Upper lobe of right lung (tissue), 1 donor: ENCODE data around the gene ADSL. TPM values are rescaled to one million over a fixed set of nuclear protein-coding genes. Genes with fewer than 3 reads are reported as not detected.
A peak's percentile ranks its signal among the peaks of the same experiment; 100 is the strongest.

Experiments used
- ATAC-seq: fragments of 200-7000 bp; cut with Tn5 transposase; one replicate; pipeline ENCODE4 v1.9.1; 2020; ENCODE audit warnings: mild to moderate bottlenecking, moderate library complexity
- DNase-seq: peaks from one replicate; pipeline ENCODE4 v3.0.0-alpha.2; 2020
- H3K27ac ChIP-seq: fragments of 200-600 bp; one replicate; pipeline ENCODE4 v1.8.0; 2022
- H3K27me3 ChIP-seq: fragments of 200-600 bp; one replicate; pipeline ENCODE4 v1.8.0; 2022; ENCODE audit warnings: mild to moderate bottlenecking
- H3K36me3 ChIP-seq: fragments of 200-600 bp; one replicate; pipeline ENCODE4 v1.8.0; 2022
- H3K4me1 ChIP-seq: fragments of 200-600 bp; one replicate; pipeline ENCODE4 v1.8.0; 2022
- H3K4me3 ChIP-seq: fragments of 200-600 bp; one replicate; pipeline ENCODE4 v1.8.0; 2022; ENCODE audit warnings: mild to moderate bottlenecking
- H3K9me3 ChIP-seq: fragments of 200-600 bp; one replicate; pipeline ENCODE4 v1.8.0; 2022
- intact Hi-C: fragments of 100-400 bp; cut with DNase I; formaldehyde crosslinking; loops from one replicate; pipeline ENCODE4 v1.11.0; 2022
- total RNA-seq: library from RNA; stranded (reverse); fragmentation: NEBNext Ultra II Directional; extraction: Animal tissue kit (Norgen Biotek cat#: 25700); gene quantifications from one replicate; pipeline ENCODE4 v1.2.1, GENCODE V29; 2021
- TF ChIP-seq, protein P1 (sequence below): fragments of 200-600 bp; IDR thresholded peaks from one replicate; pipeline ENCODE4 v1.8.0; 2022; ENCODE audit warnings: antibody characterized with exemption
- donor health status: DM: no; HTN: yes; CAD: no; lungs with severe emphysema.

Gene ADSL
- total RNA-seq, 1 donor from 2014 or later: 38.7 TPM

DNA sequence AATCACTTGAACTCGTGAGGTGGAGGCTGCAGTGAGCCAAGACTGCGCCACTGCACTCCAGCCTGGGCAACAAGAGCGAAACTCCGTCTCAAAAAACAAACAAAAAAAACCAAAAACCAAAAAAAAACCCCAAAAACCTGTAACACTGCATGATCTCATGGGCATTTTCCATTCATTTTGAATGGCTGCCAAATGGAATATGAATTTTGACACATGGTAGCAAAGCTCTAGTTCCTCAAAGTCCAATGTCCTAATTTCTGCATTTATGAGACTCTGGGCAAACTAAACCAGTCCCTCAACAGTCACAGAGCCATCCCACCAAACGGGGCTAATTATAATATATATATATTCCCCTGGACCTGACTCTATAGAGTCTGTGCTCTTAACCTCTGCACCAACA lies 85.9 kb downstream of the ADSL start:
- Histone ChIP-seq H3K4me1 (peaks cover 15% of the 10 kb centered on the region), H3K9me3 (no peaks in the 10 kb centered on the region), H3K27me3 (no peaks in the 10 kb centered on the region), H3K4me3 (no peak overlapping the region), H3K36me3 (peaks cover 54% of the 10 kb centered on the region), H3K27ac (no peak overlapping the region)
- ATAC-seq (no peak), DNase-seq (no peak)
- intact Hi-C loops: no loop called here
- TF ChIP-seq, protein P1, sequence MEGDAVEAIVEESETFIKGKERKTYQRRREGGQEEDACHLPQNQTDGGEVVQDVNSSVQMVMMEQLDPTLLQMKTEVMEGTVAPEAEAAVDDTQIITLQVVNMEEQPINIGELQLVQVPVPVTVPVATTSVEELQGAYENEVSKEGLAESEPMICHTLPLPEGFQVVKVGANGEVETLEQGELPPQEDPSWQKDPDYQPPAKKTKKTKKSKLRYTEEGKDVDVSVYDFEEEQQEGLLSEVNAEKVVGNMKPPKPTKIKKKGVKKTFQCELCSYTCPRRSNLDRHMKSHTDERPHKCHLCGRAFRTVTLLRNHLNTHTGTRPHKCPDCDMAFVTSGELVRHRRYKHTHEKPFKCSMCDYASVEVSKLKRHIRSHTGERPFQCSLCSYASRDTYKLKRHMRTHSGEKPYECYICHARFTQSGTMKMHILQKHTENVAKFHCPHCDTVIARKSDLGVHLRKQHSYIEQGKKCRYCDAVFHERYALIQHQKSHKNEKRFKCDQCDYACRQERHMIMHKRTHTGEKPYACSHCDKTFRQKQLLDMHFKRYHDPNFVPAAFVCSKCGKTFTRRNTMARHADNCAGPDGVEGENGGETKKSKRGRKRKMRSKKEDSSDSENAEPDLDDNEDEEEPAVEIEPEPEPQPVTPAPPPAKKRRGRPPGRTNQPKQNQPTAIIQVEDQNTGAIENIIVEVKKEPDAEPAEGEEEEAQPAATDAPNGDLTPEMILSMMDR: no peak

DNA sequence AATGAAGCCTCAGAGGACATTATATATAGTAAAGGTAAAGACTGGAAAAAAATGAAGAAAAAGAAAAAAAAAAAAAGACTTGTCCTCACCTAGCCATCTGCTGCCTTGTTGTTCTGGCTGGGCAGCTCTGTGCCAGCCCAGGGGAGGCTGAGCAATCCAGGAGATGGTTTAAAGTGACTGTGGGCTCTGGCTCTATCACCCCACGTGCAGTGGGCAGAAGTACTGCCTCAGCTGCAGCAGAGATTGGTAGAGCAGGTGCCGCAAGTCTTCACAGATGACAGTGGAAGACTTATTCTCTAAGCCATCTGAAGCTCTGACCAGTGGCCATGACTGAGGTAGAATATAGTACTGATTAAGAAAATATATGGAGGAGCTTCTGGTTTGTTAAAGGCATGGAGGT lies 86.3 kb downstream of the ADSL start:
- DNase-seq: no peak
- Histone ChIP-seq H3K4me3 (no peak overlapping the region), H3K27ac (no peak overlapping the region), H3K27me3 (no peaks in the 10 kb centered on the region), H3K4me1 (peaks cover 19% of the 10 kb centered on the region), H3K9me3 (no peaks in the 10 kb centered on the region), H3K36me3 (peaks cover 51% of the 10 kb centered on the region)
- TF ChIP-seq, protein P1: no peak
- no peak for ATAC-seq
- intact Hi-C loops: no loop called here

DNA sequence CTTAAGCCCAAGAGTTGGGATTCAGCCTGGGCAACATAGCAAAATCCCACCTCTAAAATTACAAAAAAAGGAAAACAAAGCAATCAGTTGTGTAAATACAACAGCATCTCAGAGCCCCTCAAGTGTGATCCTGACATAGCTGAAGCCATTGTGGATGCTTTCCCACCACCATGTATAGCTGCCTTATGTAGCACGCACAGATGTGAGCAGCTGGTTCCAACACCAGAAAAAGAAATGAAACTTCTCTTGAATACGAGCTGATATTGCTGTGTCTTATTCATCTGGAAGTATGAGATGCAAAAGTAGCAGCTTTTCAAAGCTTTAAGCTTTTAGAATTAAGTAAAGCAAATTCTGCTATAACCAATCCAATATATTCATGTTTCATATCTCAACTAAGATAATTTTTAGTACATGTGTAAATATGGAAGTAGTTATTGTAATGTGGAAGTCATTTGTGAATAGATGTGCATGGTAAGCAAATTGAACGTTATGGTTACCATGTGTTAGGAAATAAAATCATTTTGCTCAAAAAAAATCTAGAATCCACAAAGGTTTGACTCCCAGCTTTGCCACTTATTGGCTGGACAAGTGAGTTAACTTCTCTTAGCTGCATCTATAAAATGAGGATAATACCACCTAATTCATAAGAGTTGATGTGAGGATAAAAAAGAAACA lies 87.3 kb downstream of the ADSL start:
- H3K36me3 ChIP-seq: peaks cover 43% of the 10 kb centered on the region

DNA sequence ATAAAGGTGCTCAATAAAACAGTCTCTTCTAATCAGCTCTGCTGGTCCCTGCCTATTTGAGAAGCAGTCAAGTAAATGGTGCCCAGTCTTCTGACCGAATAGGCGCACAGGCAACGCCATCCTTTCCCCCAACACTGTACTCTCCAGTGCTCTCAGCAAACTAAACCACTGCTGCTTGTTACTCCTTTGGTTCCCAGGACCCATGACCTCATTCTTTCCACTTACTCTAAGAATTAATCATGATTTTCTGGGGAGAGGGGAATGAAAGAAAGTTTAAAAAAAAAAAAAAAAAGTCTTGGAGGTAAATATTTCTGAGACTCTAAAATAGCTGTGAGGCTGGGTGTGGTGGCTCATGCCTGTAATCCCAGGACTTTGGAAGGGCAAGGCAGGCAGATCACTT lies 87.8 kb downstream of the ADSL start:
- Histone ChIP-seq H3K4me1 (peaks cover 21% of the 10 kb centered on the region), H3K27ac (no peak overlapping the region), H3K9me3 (no peaks in the 10 kb centered on the region), H3K4me3 (no peak overlapping the region), H3K36me3 (peaks cover 38% of the 10 kb centered on the region), H3K27me3 (no peaks in the 10 kb centered on the region)
- TF ChIP-seq, protein P1: no peak
- intact Hi-C loops: no loop called here
- DNase-seq: no peak
- no peak for ATAC-seq

More for the DNA sequence above, 87.3 kb downstream of the ADSL start:
- TF ChIP-seq, protein P1: no peak
- Histone ChIP-seq H3K27me3 (no peaks in the 10 kb centered on the region), H3K27ac (no peak overlapping the region), H3K4me3 (no peak overlapping the region), H3K4me1 (peaks cover 21% of the 10 kb centered on the region), H3K9me3 (no peaks in the 10 kb centered on the region)
- DNase-seq (no peak), ATAC-seq (no peak)
- intact Hi-C loops: no loop called here

DNA sequence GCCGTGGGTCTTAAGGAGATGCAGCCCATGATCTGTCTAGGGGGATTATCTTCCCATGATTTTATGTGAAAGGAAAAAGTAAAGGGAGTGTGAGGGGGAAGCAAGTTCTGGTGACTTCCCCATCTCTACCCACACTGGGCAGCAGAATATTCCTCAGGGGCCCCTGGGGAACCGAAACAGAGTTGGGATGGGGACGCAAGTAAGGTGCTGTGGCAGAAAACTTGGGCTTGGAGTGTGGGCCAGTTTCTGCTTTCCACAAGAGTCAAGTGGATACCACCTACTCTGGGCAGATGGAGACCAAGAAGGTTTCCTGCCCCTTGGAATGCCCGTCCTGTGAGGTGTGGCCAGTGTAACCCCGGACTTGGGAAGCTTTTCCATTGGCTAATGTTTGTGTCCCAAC lies 88.4 kb downstream of the ADSL start:
- Histone ChIP-seq H3K4me1 (peaks cover 21% of the 10 kb centered on the region), H3K9me3 (no peaks in the 10 kb centered on the region), H3K27me3 (no peaks in the 10 kb centered on the region), H3K4me3 (no peak overlapping the region), H3K27ac (no peak overlapping the region), H3K36me3 (peaks cover 32% of the 10 kb centered on the region)
- TF ChIP-seq, protein P1: no peak
- intact Hi-C loops: loop anchor here (5.0 kb wide), 1 partner anchor 213 kb away; no protein-coding TSS in a partner anchor
- ATAC-seq (peak; percentile 49), DNase-seq (no peak)
